ENCODE results near the gene CAB39. TPM values are rescaled to one million over a fixed set of nuclear protein-coding genes. Genes with fewer than 3 reads are reported as not detected.

The CAB39 gene
- total RNA-seq (ENCODE audit: unreplicated experiment): 60.3 TPM
- long read RNA-seq, partial matches to known transcripts: 1 of 4 reads
- long read RNA-seq, other reads (novel, unspliced or antisense): 3 of 4 reads

- H3K9me3 Mint-ChIP-seq (ENCODE audit: unreplicated experiment): peaks cover 4% of the 10 kb centered on the region
- peak; percentile 69 for TF ChIP-seq CTCF (IDR thresholded peaks at IDR 0.05; ENCODE audit: partially characterized antibody, unreplicated experiment)
- DNase-seq: peak; percentile 93
These were observed at the start of gene CAB39 for GRCh38 chr2:230712443-230713330. TSS of gene CAB39 (plus strand) at chr2:230712842. CDS start at chr2:230760002, 47,160 bp downstream.

GRCh38 chr2:230664128-230664527, 48.5 kb upstream of the CAB39 start:
- H3K27me3 Mint-ChIP-seq (ENCODE audit: unreplicated experiment): peaks cover 2% of the 10 kb centered on the region
- no peak for TF ChIP-seq CTCF (IDR thresholded peaks at IDR 0.05; ENCODE audit: partially characterized antibody, unreplicated experiment)
- H3K27ac Mint-ChIP-seq (ENCODE audit: unreplicated experiment): no peak overlapping the region
- peaks cover 2% of the 10 kb centered on the region for H3K9me3 Mint-ChIP-seq (ENCODE audit: unreplicated experiment)
- no peak for DNase-seq
- no peaks in the 10 kb centered on the region for H3K36me3 Mint-ChIP-seq (ENCODE audit: unreplicated experiment)
- H3K4me1 Mint-ChIP-seq (ENCODE audit: low read depth, unreplicated experiment): peaks cover 11% of the 10 kb centered on the region
- H3K4me3 Mint-ChIP-seq (ENCODE audit: unreplicated experiment): no peak overlapping the region

More at GRCh38 chr2:230712443-230713330, at the start of gene CAB39:
- peak within 1 kb of the TSS; percentile 96 for H3K4me3 Mint-ChIP-seq (ENCODE audit: unreplicated experiment)
- H3K27me3 Mint-ChIP-seq (ENCODE audit: unreplicated experiment): peaks cover 13% of the 10 kb centered on the region
- no peaks in the 10 kb centered on the region for H3K36me3 Mint-ChIP-seq (ENCODE audit: unreplicated experiment)
- H3K4me1 Mint-ChIP-seq (ENCODE audit: low read depth, unreplicated experiment): peaks cover 17% of the 10 kb centered on the region
- H3K27ac Mint-ChIP-seq (ENCODE audit: unreplicated experiment): peak within 1 kb of the TSS; percentile 94

- H3K4me3 Mint-ChIP-seq (ENCODE audit: unreplicated experiment): no peak overlapping the region
- H3K27me3 Mint-ChIP-seq (ENCODE audit: unreplicated experiment): peaks cover 4% of the 10 kb centered on the region
These were observed 47.8 kb upstream of the CAB39 start for GRCh38 chr2:230664844-230665243.

GRCh38 chr2:230665263-230665691, 47.4 kb upstream of the CAB39 start:
- H3K27me3 Mint-ChIP-seq (ENCODE audit: unreplicated experiment): peaks cover 4% of the 10 kb centered on the region
- no peak overlapping the region for H3K27ac Mint-ChIP-seq (ENCODE audit: unreplicated experiment)
- no peak for TF ChIP-seq CTCF (IDR thresholded peaks at IDR 0.05; ENCODE audit: partially characterized antibody, unreplicated experiment)
- peaks cover 14% of the 10 kb centered on the region for H3K4me1 Mint-ChIP-seq (ENCODE audit: low read depth, unreplicated experiment)
- DNase-seq: no peak
- peaks cover 2% of the 10 kb centered on the region for H3K9me3 Mint-ChIP-seq (ENCODE audit: unreplicated experiment)
- no peak overlapping the region for H3K4me3 Mint-ChIP-seq (ENCODE audit: unreplicated experiment)
- no peaks in the 10 kb centered on the region for H3K36me3 Mint-ChIP-seq (ENCODE audit: unreplicated experiment)

More at GRCh38 chr2:230664844-230665243, 47.8 kb upstream of the CAB39 start:
- no peak for TF ChIP-seq CTCF (IDR thresholded peaks at IDR 0.05; ENCODE audit: partially characterized antibody, unreplicated experiment)
- no peak for DNase-seq
- Mint-ChIP-seq H3K4me1 (ENCODE audit: low read depth, unreplicated experiment) (peaks cover 14% of the 10 kb centered on the region), H3K27ac (ENCODE audit: unreplicated experiment) (no peak overlapping the region), H3K9me3 (ENCODE audit: unreplicated experiment) (peaks cover 2% of the 10 kb centered on the region), H3K36me3 (ENCODE audit: unreplicated experiment) (no peaks in the 10 kb centered on the region)

GRCh38 chr2:230666446-230666845, 46.2 kb upstream of the CAB39 start:
- H3K27me3 Mint-ChIP-seq (ENCODE audit: unreplicated experiment): peaks cover 4% of the 10 kb centered on the region

More at GRCh38 chr2:230666446-230666845, 46.2 kb upstream of the CAB39 start:
- no peak for DNase-seq
- Mint-ChIP-seq H3K9me3 (ENCODE audit: unreplicated experiment) (peaks cover 2% of the 10 kb centered on the region), H3K27ac (ENCODE audit: unreplicated experiment) (peak overlapping the region; percentile 12), H3K4me1 (ENCODE audit: low read depth, unreplicated experiment) (peaks cover 13% of the 10 kb centered on the region), H3K36me3 (ENCODE audit: unreplicated experiment) (no peaks in the 10 kb centered on the region), H3K4me3 (ENCODE audit: unreplicated experiment) (no peak overlapping the region)
- TF ChIP-seq CTCF (IDR thresholded peaks at IDR 0.05; ENCODE audit: partially characterized antibody, unreplicated experiment): no peak

All from glutamatergic neuron (in vitro differentiated cells).